DOHH2 (cell line): ENCODE measurements around the gene FAM151B.

Source experiments
- H3F3A ChIP-seq: fragments of 200-600 bp; sonication (generic), shearing (Covaris generic); 2 replicates; pipeline ENCODE4 v1.6.0; 2016; ENCODE audit warnings: antibody characterized with exemption, mild to moderate bottlenecking; ENCODE audit not compliant: control insufficient read depth, insufficient read depth
- H3K27ac ChIP-seq: fragments of 200-600 bp; sonication (generic); 2 replicates; pipeline ENCODE4 v1.5.1; 2014; ENCODE audit warnings: low read depth, mild to moderate bottlenecking, low read length, moderate library complexity
- H3K27me3 ChIP-seq: fragments of 200-600 bp; sonication (generic); 2 replicates; pipeline ENCODE4 v1.6.1; 2014; ENCODE audit warnings: mild to moderate bottlenecking, low read length, mixed read lengths; ENCODE audit not compliant: control insufficient read depth
- H3K36me3 ChIP-seq: fragments of 200-600 bp; sonication (generic); 2 replicates; pipeline ENCODE4 v1.6.1; 2014; ENCODE audit warnings: mild to moderate bottlenecking, low read length, moderate library complexity, mixed read lengths; ENCODE audit not compliant: control insufficient read depth
- H3K4me1 ChIP-seq: fragments of 200-600 bp; sonication (generic); 2 replicates; pipeline ENCODE4 v1.6.1; 2014; ENCODE audit warnings: mild to moderate bottlenecking, low read length, mixed read lengths; ENCODE audit not compliant: control insufficient read depth
- H3K4me2 ChIP-seq: fragments of 200-600 bp; sonication (generic); 2 replicates; pipeline ENCODE4 v1.6.0; 2014; ENCODE audit warnings: mild to moderate bottlenecking, low read length, moderate library complexity
- H3K4me3 ChIP-seq: fragments of 200-600 bp; sonication (generic); 2 replicates; pipeline ENCODE4 v1.5.1; 2014; ENCODE audit warnings: mild to moderate bottlenecking, low read length, mixed read lengths
- H3K79me2 ChIP-seq: fragments of 200-600 bp; sonication (generic); 2 replicates; pipeline ENCODE4 v1.6.1; 2014; ENCODE audit warnings: mild to moderate bottlenecking, low read length, mixed read lengths; ENCODE audit not compliant: control insufficient read depth
- H3K9me2 ChIP-seq: fragments of 200-600 bp; sonication (generic); replicated peaks from 2 replicates; pipeline ENCODE4 v1.6.1; 2014; ENCODE audit warnings: mild to moderate bottlenecking, low read length, mixed read lengths; ENCODE audit not compliant: control insufficient read depth
- H3K9me3 ChIP-seq: fragments of 200-600 bp; sonication (generic); 2 replicates; pipeline ENCODE4 v1.6.1; 2014; ENCODE audit warnings: antibody characterized with exemption, low read length, mixed read lengths; ENCODE audit not compliant: control insufficient read depth, insufficient read depth
- H4K20me1 ChIP-seq: fragments of 200-600 bp; sonication (generic); 2 replicates; pipeline ENCODE4 v1.6.0; 2014; ENCODE audit warnings: low read depth, mild to moderate bottlenecking, antibody characterized with exemption, low read length, moderate library complexity; ENCODE audit not compliant: control insufficient read depth, insufficient read depth
- CTCF ChIP-seq: fragments of 200-600 bp; sonication (generic); IDR thresholded peaks from one replicate; pipeline ENCODE4 v1.5.1; 2014; ENCODE audit warnings: antibody characterized with exemption, mild to moderate bottlenecking, low read depth, low read length; ENCODE audit not compliant: poor library complexity, severe bottlenecking
- EZH2phosphoT487 ChIP-seq: fragments of 200-600 bp; sonication (generic); IDR thresholded peaks from 2 replicates; pipeline ENCODE4 v1.6.1; 2017; ENCODE audit warnings: borderline replicate concordance, mild to moderate bottlenecking, antibody characterized with exemption, low read length, moderate library complexity, mixed read lengths

The FAM151B gene

GRCh38 chr5:80592105-80592504 lies 104.2 kb downstream of the FAM151B start:
- H3F3A ChIP-seq = no peaks in the 10 kb centered on the region
- H3K79me2 ChIP-seq = no peaks in the 10 kb centered on the region
- no peaks in the 10 kb centered on the region for H3K9me2 ChIP-seq
- no peaks in the 10 kb centered on the region for H3K27me3 ChIP-seq
- no peaks in the 10 kb centered on the region for H3K9me3 ChIP-seq
- H3K36me3 ChIP-seq = no peaks in the 10 kb centered on the region
- no peak for TF ChIP-seq CTCF
- TF ChIP-seq EZH2phosphoT487 = no peak
- no peak overlapping the region for H3K27ac ChIP-seq
- no peaks in the 10 kb centered on the region for H3K4me1 ChIP-seq
- H3K4me2 ChIP-seq = no peak overlapping the region
- H4K20me1 ChIP-seq = no peaks in the 10 kb centered on the region
- no peak overlapping the region for H3K4me3 ChIP-seq
